Aorta (tissue), 5 donors: ENCODE measurements around the gene TRPV4. TPM values are rescaled to one million over a fixed set of nuclear protein-coding genes. Genes with fewer than 3 reads are reported as not detected.

Source experiments
- ATAC-seq: fragments of 200-7000 bp; cut with Tn5 transposase; one replicate; pipeline ENCODE4 v1.9.1; 2022; ENCODE audit warnings: moderate library complexity; ENCODE audit not compliant: low FRiP score
- DNase-seq, 2 donors: peaks; one replicate each; pipeline ENCODE4 v3.0.0-alpha.2; 2020
- H3K27ac ChIP-seq, 2 donors: one replicate each; pipeline ENCODE4 v1.5.1; 2013; ENCODE audit warnings: low read length in 2 of 2, mild to moderate bottlenecking in 2 of 2, moderate library complexity in 2 of 2, control low read depth in 1 of 2, inconsistent platforms in 1 of 2, low read depth in 1 of 2
- H3K27me3 ChIP-seq, 2 donors: one replicate each; pipeline ENCODE4 v1.6.1; 2013; ENCODE audit warnings: control low read depth in 1 of 2, low read length in 1 of 2, mild to moderate bottlenecking in 1 of 2, moderate library complexity in 1 of 2; ENCODE audit not compliant: insufficient read depth in 2 of 2, control insufficient read depth in 1 of 2
- H3K36me3 ChIP-seq, 2 donors: one replicate each; pipeline ENCODE4 v1.6.1; 2013; ENCODE audit warnings: control low read depth in 1 of 2, low read length in 1 of 2, mild to moderate bottlenecking in 1 of 2; ENCODE audit not compliant: insufficient read depth in 2 of 2, control insufficient read depth in 1 of 2
- H3K4me1 ChIP-seq, 2 donors: one replicate each; pipeline ENCODE4 v1.6.1; 2013; ENCODE audit warnings: low read length in 2 of 2, control low read depth in 1 of 2, mild to moderate bottlenecking in 1 of 2, moderate library complexity in 1 of 2; ENCODE audit not compliant: insufficient read depth in 2 of 2, control insufficient read depth in 1 of 2
- H3K4me3 ChIP-seq, 2 donors: one replicate each; pipeline ENCODE4 v1.5.1; 2013; ENCODE audit warnings: low read length in 2 of 2, control low read depth in 1 of 2, mild to moderate bottlenecking in 1 of 2
- H3K9me3 ChIP-seq: one replicate; pipeline ENCODE4 v1.6.1; 2013; ENCODE audit warnings: mild to moderate bottlenecking, low read length; ENCODE audit not compliant: control insufficient read depth
- WGBS, 2 donors: extraction: QIAGEN DNeasy Blood & Tissue Kit; methylation state at CpG; one replicate each; pipeline ENCODE4 v1.1.7; 2013; 5-methylcytosine and 5-hydroxymethylcytosine counted together
- intact Hi-C, 2 donors: fragments of 100-400 bp; cut with DNase I; formaldehyde crosslinking; loops; one replicate each; pipeline versions ENCODE4 v1.14.2 to v1.15.0; 2022
- polyA plus RNA-seq, 2 donors: library from polyadenylated mRNA; stranded (reverse); fragments of 200-250 nt; gene quantifications; one replicate each; pipeline ENCODE4 v1.2.3, GENCODE V29; 2013
- total RNA-seq, 2 donors: library from RNA; stranded (reverse); fragmentation: NEBNext Ultra II Directional; extraction: Animal tissue kit (Norgen Biotek cat#: 25700); gene quantifications; one replicate each; pipeline ENCODE4 v1.2.1, GENCODE V29; 2021
- donor health status: healthy with polysubstance abuse.
- donor health status: Bipolar disorder and iron deficiency.
- donor health status: DM: no; HTN: no; CAD: no.
- donor health status: DM: no; HTN: no; CAD: no.
- donor health status: DM: yes; HTN: yes; CAD: no.

Gene TRPV4
- total and polyA plus RNA-seq, 4 donors = 0.08 to 3.9 (median 1.9) TPM

DNA sequence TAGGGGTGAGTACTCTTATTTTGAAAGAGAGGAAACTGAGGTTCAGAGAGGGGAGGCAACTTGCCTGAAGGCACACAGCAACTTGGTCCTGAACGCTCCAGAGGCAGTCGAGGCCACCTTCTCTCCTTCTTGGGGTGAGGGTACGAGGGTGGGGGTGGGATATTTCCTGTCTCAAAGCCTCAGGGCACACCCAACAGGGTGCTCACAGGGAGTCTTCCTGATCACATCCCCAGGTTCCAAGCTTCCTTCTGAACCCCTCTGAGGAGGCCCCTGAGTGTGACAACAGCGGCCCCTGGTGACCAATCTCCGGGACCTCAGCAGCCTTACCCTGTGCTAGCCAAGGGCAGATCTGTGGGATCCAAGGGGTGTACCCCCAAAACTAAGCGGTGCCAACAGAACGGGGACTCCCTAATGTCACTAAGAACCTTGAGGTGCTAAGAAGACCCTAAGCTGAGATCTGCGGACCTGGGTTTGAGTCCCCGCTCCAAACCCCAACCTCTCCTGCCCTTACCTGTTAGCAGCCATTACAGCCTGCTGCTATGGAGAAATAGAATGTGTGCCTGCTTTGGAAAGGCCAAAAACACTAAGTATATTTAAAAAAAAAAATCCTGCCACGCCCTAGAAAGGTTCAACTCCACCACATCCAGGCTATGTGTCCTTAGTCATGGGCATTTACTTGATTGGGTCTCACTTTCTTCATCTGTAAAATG, 57.9 kb downstream of the TRPV4 start:
- WGBS, 2 donors = 16% methylated on average over 10 of the region's 10 CpGs
- no peak overlapping the region for H3K27ac ChIP-seq
- intact Hi-C loops = loop anchor here (2.0 to 10.0 kb wide), 4 partner anchors 179 to 351 kb away; no protein-coding TSS in a partner anchor
- no peaks in the 10 kb centered on the region for H3K9me3 ChIP-seq
- peak; percentile 63 for ATAC-seq
- no peak overlapping the region for H3K4me3 ChIP-seq
- peak; percentile 81 to 91 for DNase-seq
- no peaks in the 10 kb centered on the region for H3K36me3 ChIP-seq
- H3K27me3 ChIP-seq = no peaks in the 10 kb centered on the region
- H3K4me1 ChIP-seq = no peaks in the 10 kb centered on the region

DNA sequence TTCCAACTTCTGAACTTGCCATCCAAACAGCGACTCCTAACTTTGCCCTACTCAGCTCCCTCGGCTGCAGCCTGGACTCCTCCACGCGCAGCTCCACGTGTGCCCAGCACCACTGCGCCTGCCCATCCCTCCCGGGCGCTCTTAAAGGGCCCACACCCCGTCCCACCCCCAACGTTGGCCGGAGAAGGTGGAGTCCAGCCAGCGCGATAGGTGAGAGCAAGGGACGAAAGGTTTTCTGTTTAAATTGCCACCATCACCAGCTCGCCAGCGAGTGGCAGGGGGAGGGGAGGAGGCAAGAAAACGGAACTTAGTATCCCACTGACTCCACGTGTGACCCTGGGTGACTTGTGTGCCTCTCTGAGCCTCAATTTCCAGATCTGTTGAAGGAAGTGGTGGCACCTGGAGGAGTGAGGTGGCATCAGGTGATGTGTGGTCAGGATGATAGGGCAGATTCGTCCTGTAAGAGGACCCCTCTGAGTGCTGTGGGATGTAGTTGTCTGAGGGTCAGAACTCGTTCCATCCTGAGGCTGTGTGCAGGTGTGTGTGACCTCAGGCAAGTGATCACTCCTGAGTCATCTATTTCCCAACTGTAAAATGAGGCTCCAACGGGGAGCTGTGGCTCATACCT, 59.7 kb downstream of the TRPV4 start:
- DNase-seq (peak in 1 of 2 donors; percentile 47), ATAC-seq (no peak)
- no peaks in the 10 kb centered on the region for H3K27me3 ChIP-seq
- no peak overlapping the region for H3K4me3 ChIP-seq
- no peaks in the 10 kb centered on the region for H3K9me3 ChIP-seq
- intact Hi-C loops = loop anchor here in 1 of 2 donors (2.0 to 10.0 kb wide), 3 partner anchors 177 to 349 kb away; no protein-coding TSS in a partner anchor
- H3K4me1 ChIP-seq = no peaks in the 10 kb centered on the region
- H3K27ac ChIP-seq = no peak overlapping the region
- WGBS, 2 donors = 24 to 27% methylated on average over 21 of the region's 21 CpGs
- H3K36me3 ChIP-seq = no peaks in the 10 kb centered on the region

DNA sequence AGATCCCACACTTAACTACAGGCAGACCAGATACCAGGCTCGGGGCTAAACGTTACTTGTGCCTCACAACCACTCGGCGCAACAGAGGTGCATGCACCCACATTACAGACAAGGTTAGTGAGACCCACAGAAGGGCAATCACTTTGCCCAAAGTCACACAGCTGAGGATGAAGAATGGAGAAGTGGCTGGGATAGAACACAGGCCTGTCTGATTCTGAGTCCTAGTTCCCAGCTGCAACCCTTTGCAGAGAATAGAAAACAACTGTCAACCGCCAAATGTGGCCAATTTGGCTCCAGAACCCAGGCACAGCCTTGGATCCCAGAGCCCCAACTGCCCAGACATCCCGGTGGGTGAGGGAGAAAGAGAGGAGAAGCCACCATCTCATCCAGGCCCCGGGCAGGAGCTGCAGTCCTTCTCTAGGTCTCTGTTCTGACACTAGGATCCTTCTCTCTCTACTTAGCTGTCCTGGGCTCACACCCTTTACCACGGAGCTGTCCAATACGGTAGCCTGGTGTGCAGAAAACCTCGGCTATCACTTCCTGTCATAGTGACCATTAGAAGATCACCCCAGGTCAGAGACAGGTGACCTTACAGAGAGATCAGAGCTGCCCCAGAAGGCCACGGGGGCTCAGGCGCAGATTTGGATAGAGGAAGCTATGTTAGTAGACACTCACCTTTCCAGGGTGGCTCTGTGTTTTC, 60.4 kb downstream of the TRPV4 start:
- ATAC-seq (no peak), DNase-seq (peak in 1 of 2 donors; percentile 30)
- no peaks in the 10 kb centered on the region for H3K36me3 ChIP-seq
- H3K9me3 ChIP-seq = no peaks in the 10 kb centered on the region
- H3K27me3 ChIP-seq = no peaks in the 10 kb centered on the region
- intact Hi-C loops = loop anchor here in 1 of 2 donors (10.0 kb wide), 2 partner anchors 248 to 348 kb away; no protein-coding TSS in a partner anchor
- H3K4me3 ChIP-seq = no peak overlapping the region
- 50 to 60% methylated on average over 12 of the region's 12 CpGs for whole genome bisulfite sequencing, 2 donors
- no peaks in the 10 kb centered on the region for H3K4me1 ChIP-seq
- no peak overlapping the region for H3K27ac ChIP-seq

DNA sequence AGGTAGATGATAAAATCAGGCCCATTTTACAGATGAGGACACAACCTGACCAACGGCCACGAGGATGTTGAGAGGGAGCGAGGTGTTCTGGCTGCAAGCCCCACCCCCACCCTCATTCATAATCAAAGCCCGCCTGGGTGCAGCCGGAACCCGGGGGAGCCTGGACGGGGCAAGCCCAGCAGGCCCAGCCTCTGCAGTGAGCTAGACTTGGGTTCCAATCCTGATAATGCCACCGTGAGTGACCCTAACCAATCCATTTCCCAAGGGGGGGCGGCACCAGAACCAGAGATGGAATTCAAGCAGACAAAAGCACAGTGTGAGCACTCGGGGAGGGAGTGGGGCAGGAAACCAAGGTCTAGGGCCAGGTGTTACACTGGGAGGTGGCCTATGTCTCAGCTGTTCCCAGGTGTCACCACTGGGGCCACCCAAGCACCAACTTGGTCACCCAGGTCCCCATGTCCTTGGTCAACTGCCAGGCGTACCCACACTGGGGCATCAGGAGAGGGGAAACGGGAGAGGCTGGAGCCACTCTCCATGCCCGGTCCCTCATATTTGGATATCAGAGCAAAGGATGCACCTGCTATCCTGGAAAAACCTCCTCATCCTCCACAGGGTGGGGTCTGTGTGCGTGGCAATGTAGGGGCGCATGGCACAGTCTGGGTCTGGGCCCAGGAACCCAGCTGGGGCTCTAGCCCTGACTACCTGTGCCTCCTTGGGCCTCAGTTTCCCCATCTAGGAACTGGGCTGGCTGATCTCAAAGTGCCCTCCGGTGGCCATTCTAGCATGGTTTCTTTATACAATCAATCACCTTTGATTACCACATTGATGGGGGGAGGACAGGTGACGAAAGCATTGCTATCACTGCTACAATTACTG, 61.2 kb downstream of the TRPV4 start:
- H3K27ac ChIP-seq = no peak overlapping the region
- peak in 1 of 2 donors; percentile 51 for DNase-seq
- H3K36me3 ChIP-seq = no peaks in the 10 kb centered on the region
- 87 to 89% methylated on average over 17 of the region's 17 CpGs for WGBS, 2 donors
- intact Hi-C loops = loop anchor here in 1 of 2 donors (10.0 kb wide), 2 partner anchors 247 to 347 kb away; no protein-coding TSS in a partner anchor
- no peaks in the 10 kb centered on the region for H3K9me3 ChIP-seq
- H3K27me3 ChIP-seq = no peaks in the 10 kb centered on the region
- H3K4me3 ChIP-seq = no peak overlapping the region
- no peaks in the 10 kb centered on the region for H3K4me1 ChIP-seq
- no peak for ATAC-seq

DNA sequence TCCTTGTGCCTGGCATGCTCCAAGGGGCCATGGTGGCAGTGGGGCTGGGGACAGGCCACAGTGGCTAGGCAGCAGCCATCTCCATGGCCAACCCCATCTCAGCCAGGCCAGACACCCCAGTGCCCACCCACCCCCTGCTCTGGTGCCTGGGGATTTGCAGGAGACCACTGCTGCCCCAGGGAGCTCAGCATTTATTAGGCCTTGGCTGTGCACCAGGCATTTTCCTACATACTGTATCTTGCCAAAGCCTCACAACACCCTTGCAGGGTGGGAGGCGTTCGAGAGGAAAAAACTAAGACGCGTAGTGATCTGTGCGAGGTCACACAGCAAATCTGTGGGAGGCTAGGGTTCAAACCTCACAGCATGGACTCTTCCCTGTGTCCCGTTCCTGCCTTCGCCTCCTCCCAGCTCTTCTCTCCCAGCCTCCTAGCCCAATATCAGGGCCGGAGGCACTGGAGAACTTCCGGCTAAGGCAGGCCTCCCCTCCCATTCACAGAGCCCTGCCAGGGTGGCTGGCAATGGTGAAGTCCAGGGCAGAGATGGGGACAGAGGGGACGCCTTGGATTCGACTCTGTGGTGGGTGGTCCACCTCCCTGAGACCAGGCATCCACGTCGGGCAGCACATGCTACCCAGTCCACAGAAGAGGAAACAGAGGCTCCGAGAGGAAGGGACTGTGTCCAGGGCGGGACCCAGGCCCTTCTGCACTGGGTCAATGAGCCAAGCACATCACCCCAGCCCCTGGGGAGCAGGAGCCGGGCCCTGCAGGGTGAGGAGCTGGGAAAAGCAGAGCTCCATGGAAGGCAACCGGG, 62.1 kb downstream of the TRPV4 start:
- Histone ChIP-seq H3K4me3 (no peak overlapping the region), H3K36me3 (no peaks in the 10 kb centered on the region), H3K4me1 (no peaks in the 10 kb centered on the region), H3K9me3 (no peaks in the 10 kb centered on the region), H3K27ac (no peak overlapping the region), H3K27me3 (no peaks in the 10 kb centered on the region)
- ATAC-seq (no peak), DNase-seq (peak in 1 of 2 donors; percentile 51)
- intact Hi-C loops = loop anchor here in 1 of 2 donors (10.0 kb wide), 2 partner anchors 246 to 346 kb away; no protein-coding TSS in a partner anchor
- WGBS, 2 donors = 79 to 82% methylated on average over 17 of the region's 17 CpGs

DNA sequence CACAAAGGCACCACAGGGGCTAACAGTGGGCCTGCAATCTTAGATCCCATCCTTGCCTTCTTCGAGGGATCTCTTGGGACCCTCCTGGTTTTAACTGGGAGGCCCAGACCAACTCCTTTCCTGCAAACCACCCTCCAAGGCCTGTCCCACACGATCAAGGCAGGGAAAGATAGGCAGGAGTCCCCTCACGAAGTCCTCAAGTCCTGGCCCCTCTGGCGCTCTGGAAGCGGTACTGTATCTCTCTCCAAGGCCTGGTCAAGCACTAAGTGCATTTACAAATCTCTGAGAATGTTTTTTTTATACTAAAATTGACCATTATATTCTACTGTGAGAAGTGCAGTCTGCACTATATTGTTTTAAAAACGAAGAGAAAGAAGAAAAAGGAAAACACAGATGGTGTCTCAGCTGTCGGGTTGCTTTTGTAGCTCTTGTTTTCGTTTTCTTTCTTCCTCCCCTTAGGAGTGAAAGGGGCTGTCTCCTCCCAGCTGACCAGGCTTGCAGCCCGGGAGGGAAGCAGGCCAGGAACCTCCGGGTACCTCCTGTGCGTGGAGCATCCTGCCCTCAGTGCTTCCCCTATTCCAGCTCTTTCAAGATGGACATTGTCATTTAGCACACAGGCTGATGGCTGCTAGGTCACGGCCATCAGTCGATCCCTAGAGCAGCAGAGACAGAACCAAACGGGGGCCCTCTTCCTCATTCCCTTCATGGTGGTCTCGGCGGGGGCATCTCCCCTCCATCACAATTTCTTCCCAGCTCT, 62.9 kb downstream of the TRPV4 start:
- ATAC-seq (no peak), DNase-seq (peak in 1 of 2 donors; percentile 34)
- Histone ChIP-seq H3K36me3 (no peaks in the 10 kb centered on the region), H3K27ac (no peak overlapping the region), H3K9me3 (no peaks in the 10 kb centered on the region), H3K4me1 (no peaks in the 10 kb centered on the region), H3K4me3 (no peak overlapping the region), H3K27me3 (no peaks in the 10 kb centered on the region)
- 75 to 77% methylated on average over 16 of the region's 16 CpGs for WGBS, 2 donors
- intact Hi-C loops = loop anchor here in 1 of 2 donors (10.0 kb wide), 2 partner anchors 245 to 345 kb away; no protein-coding TSS in a partner anchor

DNA sequence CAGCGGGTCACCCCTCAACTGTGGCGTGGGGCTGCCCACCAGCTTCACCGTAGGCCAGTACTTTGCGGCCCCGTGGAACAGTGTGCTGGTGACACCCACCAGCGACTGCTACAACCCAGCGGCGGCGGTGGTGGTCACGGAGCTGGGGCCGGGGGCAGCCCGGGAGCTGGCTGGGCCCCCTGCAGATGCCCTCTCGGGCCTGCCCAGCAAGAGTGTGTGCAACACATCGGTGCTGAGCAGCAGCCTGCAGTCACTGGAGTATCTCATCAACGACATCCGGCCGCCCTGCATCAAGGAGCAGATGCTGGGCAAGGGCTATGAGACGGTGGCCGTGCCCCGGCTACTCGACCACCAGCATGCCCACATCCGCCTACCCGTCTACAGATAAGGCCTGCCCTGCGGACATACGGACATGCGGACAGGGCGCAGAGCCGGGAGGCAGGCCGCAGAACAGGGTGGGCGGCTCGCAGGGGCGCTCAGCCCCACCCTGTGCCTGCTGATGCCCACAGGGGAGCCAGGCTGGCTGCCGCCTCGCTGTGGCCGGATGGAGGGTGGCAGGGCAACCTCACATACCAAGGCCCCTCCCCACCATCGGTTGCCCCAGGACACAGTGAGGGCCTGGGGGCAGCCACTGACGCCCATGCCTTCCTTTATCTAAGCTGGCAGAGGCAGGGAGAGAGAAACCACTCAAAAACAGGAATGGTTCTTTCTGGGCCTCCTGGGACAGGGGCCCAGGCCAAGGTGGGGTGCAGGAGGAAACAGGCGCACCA, 64.1 kb downstream of the TRPV4 start:
- ATAC-seq (no peak), DNase-seq (peak in 1 of 2 donors; percentile 67)
- Histone ChIP-seq H3K4me3 (no peak overlapping the region), H3K27me3 (no peaks in the 10 kb centered on the region), H3K4me1 (no peaks in the 10 kb centered on the region), H3K36me3 (no peaks in the 10 kb centered on the region), H3K27ac (no peak overlapping the region), H3K9me3 (no peaks in the 10 kb centered on the region)
- WGBS, 2 donors = 95% methylated on average over 38 of the region's 38 CpGs
- intact Hi-C loops = no loop called here
